Neural cell (in vitro differentiated cells): Measurements from ENCODE around the gene FAM229B. TPM values are rescaled to one million over a fixed set of nuclear protein-coding genes. Genes with fewer than 3 reads are reported as not detected.

Experiments used
- H2AFZ ChIP-seq: fragments of 200-600, 300-800 bp; sonication (generic), shearing (Covaris generic); 2 replicates; pipeline ENCODE4 v1.6.0; 2014; ENCODE audit warnings: low read depth, mild to moderate bottlenecking, antibody characterized with exemption, low read length, moderate library complexity
- H3F3A ChIP-seq: fragments of 200-600 bp; shearing (Covaris generic); 2 replicates; pipeline ENCODE4 v1.6.1; 2016; ENCODE audit warnings: mild to moderate bottlenecking, moderate library complexity, mixed read lengths, antibody characterized with exemption, low read length; ENCODE audit not compliant: insufficient read depth, poor library complexity, severe bottlenecking
- H3K27ac ChIP-seq: fragments of 200-600, 300-800 bp; sonication (generic), shearing (Covaris generic); 2 replicates; pipeline ENCODE4 v1.5.1; 2014; ENCODE audit warnings: mild to moderate bottlenecking, low read length, moderate library complexity
- H3K27me3 ChIP-seq: fragments of 300-800, 200-600 bp; sonication (generic), shearing (Covaris generic); 2 replicates; pipeline ENCODE4 v1.6.0; 2014; ENCODE audit warnings: mild to moderate bottlenecking, low read depth, low read length, moderate library complexity; ENCODE audit not compliant: insufficient read depth
- H3K36me3 ChIP-seq: fragments of 300-800, 200-600 bp; sonication (generic), shearing (Covaris generic); 2 replicates; pipeline ENCODE4 v1.5.1; 2014; ENCODE audit warnings: mild to moderate bottlenecking, antibody characterized with exemption, low read length, moderate library complexity; ENCODE audit not compliant: insufficient read depth
- H3K4me2 ChIP-seq: fragments of 300-800, 200-600 bp; sonication (generic), shearing (Covaris generic); 2 replicates; pipeline ENCODE4 v1.6.0; 2014; ENCODE audit warnings: mild to moderate bottlenecking, low read length
- H3K4me3 ChIP-seq: fragments of 300-800, 200-600 bp; sonication (generic), shearing (Covaris generic); 2 replicates; pipeline ENCODE4 v1.5.1; 2014; ENCODE audit warnings: mild to moderate bottlenecking, low read length, moderate library complexity
- H3K79me2 ChIP-seq: fragments of 200-600 bp; shearing (Covaris generic); replicated peaks from 2 replicates; pipeline ENCODE4 v1.6.0; 2014; ENCODE audit warnings: mild to moderate bottlenecking, low read length, moderate library complexity; ENCODE audit not compliant: insufficient read depth
- H3K9ac ChIP-seq: fragments of 300-800, 200-600 bp; sonication (generic), shearing (Covaris generic); 2 replicates; pipeline ENCODE4 v1.6.1; 2016; ENCODE audit warnings: mild to moderate bottlenecking, low read length, mixed read lengths
- H3K9me2 ChIP-seq: fragments of 200-600 bp; shearing (Covaris generic); 2 replicates; pipeline ENCODE4 v1.6.1; 2016; ENCODE audit warnings: mild to moderate bottlenecking, low read length, mixed read lengths; ENCODE audit not compliant: insufficient read depth
- H3K9me3 ChIP-seq: fragments of 200-600, 300-800 bp; sonication (generic), shearing (Covaris generic); 2 replicates; pipeline ENCODE4 v1.6.1; 2016; ENCODE audit warnings: mild to moderate bottlenecking, mixed run types, low read length, moderate library complexity, mixed read lengths
- H4K20me1 ChIP-seq: fragments of 200-600 bp; shearing (Covaris generic); 2 replicates; pipeline ENCODE4 v1.6.1; 2016; ENCODE audit warnings: mild to moderate bottlenecking, mixed run types; ENCODE audit not compliant: insufficient read depth
- EP300 ChIP-seq: fragments of 450-650 bp; conservative IDR thresholded peaks from 2 replicates; pipeline ENCODE4 v1.6.1; 2014; ENCODE audit warnings: antibody characterized with exemption, mild to moderate bottlenecking, moderate library complexity; ENCODE audit not compliant: poor library complexity, severe bottlenecking
- EZH2 ChIP-seq: fragments of 200-600, 300-800 bp; shearing (Covaris generic), sonication (generic); IDR thresholded peaks from 2 replicates; pipeline ENCODE4 v1.6.1; 2014; ENCODE audit warnings: antibody characterized with exemption, low read length, borderline replicate concordance, mild to moderate bottlenecking; ENCODE audit not compliant: insufficient read depth, poor library complexity, severe bottlenecking
- MXI1 ChIP-seq: fragments of 450-650 bp; conservative IDR thresholded peaks from 2 replicates; pipeline ENCODE4 v1.6.1; 2014; ENCODE audit warnings: antibody characterized with exemption, mild to moderate bottlenecking; ENCODE audit not compliant: poor library complexity, severe bottlenecking
- POLR2AphosphoS5 ChIP-seq: IDR thresholded peaks from 2 replicates; pipeline ENCODE4 v1.6.1; 2012
- RAD21 ChIP-seq: fragments of 450-650 bp; conservative IDR thresholded peaks from 2 replicates; pipeline ENCODE4 v1.6.1; 2014; ENCODE audit warnings: antibody characterized with exemption, mild to moderate bottlenecking, moderate library complexity
- SMC3 ChIP-seq: fragments of 450-650 bp; conservative IDR thresholded peaks from 2 replicates; pipeline ENCODE4 v1.6.1; 2014; ENCODE audit warnings: antibody characterized with exemption, mild to moderate bottlenecking, moderate library complexity; ENCODE audit not compliant: poor library complexity
- TAF1 ChIP-seq: IDR thresholded peaks from 2 replicates; pipeline ENCODE4 v1.6.1; 2012; ENCODE audit warnings: low read depth
- polyA plus RNA-seq: library from polyadenylated mRNA; depleted of rRNA; stranded (reverse); fragments of >200 nt; gene quantifications from 2 replicates; pipeline ENCODE4 v1.2.3, GENCODE V29; 2014
- TF ChIP-seq, protein P1 (sequence below): IDR thresholded peaks from 2 replicates; pipeline ENCODE4 v1.6.1; 2012; ENCODE audit warnings: borderline replicate concordance
- TF ChIP-seq, protein P2 (sequence below): fragments of 450-650 bp; IDR thresholded peaks from 2 replicates; pipeline ENCODE4 v1.5.1; 2014; ENCODE audit warnings: antibody characterized with exemption, mild to moderate bottlenecking, moderate library complexity; ENCODE audit not compliant: poor library complexity, severe bottlenecking

The FAM229B gene
- polyA plus RNA-seq, 1 donor from 2014 or later: 142 TPM

DNA sequence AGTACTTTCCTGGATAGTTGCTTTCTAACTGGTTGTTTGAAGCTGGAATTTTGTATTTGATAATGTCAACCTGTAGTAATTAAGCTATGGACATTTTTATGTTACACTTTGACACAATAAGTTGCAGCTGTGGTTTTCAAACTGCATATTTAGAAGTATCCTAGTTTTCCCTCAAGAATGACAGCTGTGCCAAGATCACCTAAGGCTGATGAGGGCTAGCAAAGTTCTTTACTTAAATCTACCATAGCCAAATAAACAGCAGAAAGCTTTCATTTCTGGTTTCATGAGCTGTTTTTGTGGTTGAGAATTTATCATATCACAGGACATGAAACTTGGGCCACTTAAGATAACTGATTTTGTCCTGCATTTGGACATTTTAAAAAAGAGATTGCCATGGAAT is 30.6 kb downstream of the FAM229B start:
- TF ChIP-seq EP300 (no peak), POLR2AphosphoS5 (no peak), RAD21 (no peak), EZH2 (no peak), TAF1 (no peak), MXI1 (no peak), SMC3 (no peak)
- TF ChIP-seq, protein P1, sequence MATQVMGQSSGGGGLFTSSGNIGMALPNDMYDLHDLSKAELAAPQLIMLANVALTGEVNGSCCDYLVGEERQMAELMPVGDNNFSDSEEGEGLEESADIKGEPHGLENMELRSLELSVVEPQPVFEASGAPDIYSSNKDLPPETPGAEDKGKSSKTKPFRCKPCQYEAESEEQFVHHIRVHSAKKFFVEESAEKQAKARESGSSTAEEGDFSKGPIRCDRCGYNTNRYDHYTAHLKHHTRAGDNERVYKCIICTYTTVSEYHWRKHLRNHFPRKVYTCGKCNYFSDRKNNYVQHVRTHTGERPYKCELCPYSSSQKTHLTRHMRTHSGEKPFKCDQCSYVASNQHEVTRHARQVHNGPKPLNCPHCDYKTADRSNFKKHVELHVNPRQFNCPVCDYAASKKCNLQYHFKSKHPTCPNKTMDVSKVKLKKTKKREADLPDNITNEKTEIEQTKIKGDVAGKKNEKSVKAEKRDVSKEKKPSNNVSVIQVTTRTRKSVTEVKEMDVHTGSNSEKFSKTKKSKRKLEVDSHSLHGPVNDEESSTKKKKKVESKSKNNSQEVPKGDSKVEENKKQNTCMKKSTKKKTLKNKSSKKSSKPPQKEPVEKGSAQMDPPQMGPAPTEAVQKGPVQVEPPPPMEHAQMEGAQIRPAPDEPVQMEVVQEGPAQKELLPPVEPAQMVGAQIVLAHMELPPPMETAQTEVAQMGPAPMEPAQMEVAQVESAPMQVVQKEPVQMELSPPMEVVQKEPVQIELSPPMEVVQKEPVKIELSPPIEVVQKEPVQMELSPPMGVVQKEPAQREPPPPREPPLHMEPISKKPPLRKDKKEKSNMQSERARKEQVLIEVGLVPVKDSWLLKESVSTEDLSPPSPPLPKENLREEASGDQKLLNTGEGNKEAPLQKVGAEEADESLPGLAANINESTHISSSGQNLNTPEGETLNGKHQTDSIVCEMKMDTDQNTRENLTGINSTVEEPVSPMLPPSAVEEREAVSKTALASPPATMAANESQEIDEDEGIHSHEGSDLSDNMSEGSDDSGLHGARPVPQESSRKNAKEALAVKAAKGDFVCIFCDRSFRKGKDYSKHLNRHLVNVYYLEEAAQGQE: no peak
- TF ChIP-seq, protein P2, sequence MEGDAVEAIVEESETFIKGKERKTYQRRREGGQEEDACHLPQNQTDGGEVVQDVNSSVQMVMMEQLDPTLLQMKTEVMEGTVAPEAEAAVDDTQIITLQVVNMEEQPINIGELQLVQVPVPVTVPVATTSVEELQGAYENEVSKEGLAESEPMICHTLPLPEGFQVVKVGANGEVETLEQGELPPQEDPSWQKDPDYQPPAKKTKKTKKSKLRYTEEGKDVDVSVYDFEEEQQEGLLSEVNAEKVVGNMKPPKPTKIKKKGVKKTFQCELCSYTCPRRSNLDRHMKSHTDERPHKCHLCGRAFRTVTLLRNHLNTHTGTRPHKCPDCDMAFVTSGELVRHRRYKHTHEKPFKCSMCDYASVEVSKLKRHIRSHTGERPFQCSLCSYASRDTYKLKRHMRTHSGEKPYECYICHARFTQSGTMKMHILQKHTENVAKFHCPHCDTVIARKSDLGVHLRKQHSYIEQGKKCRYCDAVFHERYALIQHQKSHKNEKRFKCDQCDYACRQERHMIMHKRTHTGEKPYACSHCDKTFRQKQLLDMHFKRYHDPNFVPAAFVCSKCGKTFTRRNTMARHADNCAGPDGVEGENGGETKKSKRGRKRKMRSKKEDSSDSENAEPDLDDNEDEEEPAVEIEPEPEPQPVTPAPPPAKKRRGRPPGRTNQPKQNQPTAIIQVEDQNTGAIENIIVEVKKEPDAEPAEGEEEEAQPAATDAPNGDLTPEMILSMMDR: no peak
- Histone ChIP-seq H3K4me2 (no peak overlapping the region), H3K9me2 (no peaks in the 10 kb centered on the region), H3K9me3 (no peaks in the 10 kb centered on the region), H4K20me1 (no peaks in the 10 kb centered on the region), H3K9ac (no peak overlapping the region), H3K36me3 (no peaks in the 10 kb centered on the region), H3K27me3 (no peaks in the 10 kb centered on the region), H3K79me2 (no peaks in the 10 kb centered on the region), H2AFZ (no peak overlapping the region), H3K27ac (no peak overlapping the region), H3K4me3 (no peak overlapping the region), H3F3A (no peaks in the 10 kb centered on the region)

DNA sequence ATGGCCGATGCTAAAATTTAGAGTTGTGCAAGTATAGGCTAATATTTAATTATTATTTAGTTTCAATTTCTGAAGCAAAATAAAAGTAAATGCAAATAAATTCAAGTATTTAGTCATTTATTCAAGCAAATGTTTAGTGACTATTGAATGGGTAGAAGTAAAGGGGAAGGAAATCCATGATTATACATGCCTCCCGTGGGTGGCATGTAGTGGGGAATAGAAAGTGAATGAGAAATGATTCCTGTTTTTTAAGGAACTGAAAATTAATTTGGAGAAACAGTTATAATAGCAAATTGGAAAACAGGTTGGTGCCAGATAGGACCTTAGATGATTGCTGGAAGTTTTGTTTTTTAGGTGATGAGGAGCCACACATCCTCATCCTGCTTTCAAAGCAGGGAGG is 35.4 kb downstream of the FAM229B start:
- no peak overlapping the region for H2AFZ ChIP-seq
- TF ChIP-seq EZH2 (no peak), POLR2AphosphoS5 (no peak), RAD21 (no peak), SMC3 (no peak), EP300 (no peak), TAF1 (no peak), MXI1 (no peak)
- TF ChIP-seq, protein P2: no peak
- TF ChIP-seq, protein P1: no peak
- no peaks in the 10 kb centered on the region for H4K20me1 ChIP-seq
- H3K27me3 ChIP-seq: no peaks in the 10 kb centered on the region
- no peaks in the 10 kb centered on the region for H3K9me2 ChIP-seq
- no peak overlapping the region for H3K4me2 ChIP-seq
- no peaks in the 10 kb centered on the region for H3K9me3 ChIP-seq
- no peak overlapping the region for H3K9ac ChIP-seq
- H3K4me3 ChIP-seq: no peak overlapping the region
- no peaks in the 10 kb centered on the region for H3K36me3 ChIP-seq
- no peaks in the 10 kb centered on the region for H3K79me2 ChIP-seq
- no peaks in the 10 kb centered on the region for H3F3A ChIP-seq
- no peak overlapping the region for H3K27ac ChIP-seq
